Thyroid gland (tissue), 4 donors: ENCODE results near the gene NPR1. TPM values are rescaled to one million over a fixed set of nuclear protein-coding genes. Genes with fewer than 3 reads are reported as not detected.
"Not testable (repeated sequence)": the region's sequence is repeated elsewhere in the genome, so short reads cannot be mapped to it uniquely, and the experiment has no call there.

Experiments
- DNase-seq, 2 donors: peaks; one replicate each; pipeline ENCODE4 v3.0.0-alpha.2; 2019
- H3K27ac ChIP-seq, 3 donors: fragments of 200-600 bp; sonication (generic); 1 replicate in 2 of 3; 2 replicates in 1 of 3; pipeline ENCODE4 v1.5.1; 2016 to 2019; ENCODE audit warnings: mild to moderate bottlenecking in 1 of 3, moderate library complexity in 1 of 3
- H3K27me3 ChIP-seq: fragments of 200-600 bp; sonication (generic); one replicate; pipeline ENCODE4 v1.5.1; 2019
- H3K36me3 ChIP-seq, 2 donors: fragments of 200-600 bp; sonication (generic); one replicate each; pipeline ENCODE4 v1.5.1; 2016 to 2019
- H3K4me1 ChIP-seq, 2 donors: fragments of 200-600 bp; sonication (generic); one replicate each; pipeline ENCODE4 v1.5.1; 2017 to 2019
- H3K4me3 ChIP-seq, 3 donors: fragments of 200-600 bp; sonication (generic); replicated peaks in 1 of 3; 1 replicate in 2 of 3; 2 replicates in 1 of 3; pipeline ENCODE4 v1.5.1; 2016; ENCODE audit warnings: mild to moderate bottlenecking in 1 of 3
- H3K9me3 ChIP-seq: fragments of 200-600 bp; sonication (generic); one replicate; pipeline ENCODE4 v1.5.1; 2017
- CTCF ChIP-seq, 6 experiments: fragments of 200-600 bp in 3 of 6; fragments of 450-650 bp in 3 of 6; sonication (generic) in 3 of 6; IDR thresholded peaks; one replicate each; pipeline ENCODE4 v1.5.1; 2016 to 2019; ENCODE audit warnings: antibody characterized with exemption in 6 of 6, mild to moderate bottlenecking in 2 of 6, inconsistent platforms in 1 of 6, moderate library complexity in 1 of 6
- POLR2A ChIP-seq, 2 donors: fragments of 450-650 bp; IDR thresholded peaks; one replicate each; pipeline ENCODE4 v1.6.1; 2017; ENCODE audit warnings: antibody characterized with exemption in 2 of 2, mild to moderate bottlenecking in 2 of 2, moderate library complexity in 1 of 2
- WGBS, 2 donors: methylation state at CpG; one replicate each; pipeline ENCODE4 v1.1.5; 2017; 5-methylcytosine and 5-hydroxymethylcytosine counted together
- intact Hi-C: fragments of 100-400 bp; cut with DNase I; formaldehyde crosslinking; loops from one replicate; pipeline ENCODE4 v1.15.1; 2023
- total RNA-seq, 4 donors: library from RNA; depleted of rRNA; stranded (reverse); fragments of >200 nt; gene quantifications; one replicate each; pipeline ENCODE4 v1.2.3, GENCODE V29; 2016

Gene NPR1
- total RNA-seq, 4 donors from 2014 or later, result 20.9 to 35.1 (median 30.0) TPM

- Histone ChIP-seq H3K36me3 (peaks cover 38 to 41% of the 10 kb centered on the region in 2 donors), H3K4me3 (no peak overlapping the region), H3K27ac (peak overlapping the region in 1 of 3 donors; percentile 97), H3K4me1 (peaks cover 8 to 16% of the 10 kb centered on the region in 2 donors), H3K27me3 (no peaks in the 10 kb centered on the region), H3K9me3 (no peaks in the 10 kb centered on the region)
- 73 to 77% methylated on average over 9 of the region's 9 CpGs for WGBS, 2 donors
- intact Hi-C loops, result loop anchor here (10.0 kb wide), 1 partner anchor 85 kb away; no protein-coding TSS in a partner anchor
- no peak for DNase-seq
- TF ChIP-seq POLR2A (IDR thresholded peaks at IDR 0.05), result no peak
These were observed 18.8 kb upstream of the NPR1 start for GRCh38 chr1:153659656-153660055.

GRCh38 chr1:153661111-153661708, 17.3 kb upstream of the NPR1 start:
- Histone ChIP-seq H3K36me3 (peaks cover 54 to 57% of the 10 kb centered on the region in 2 donors), H3K4me1 (peaks cover 8 to 16% of the 10 kb centered on the region in 2 donors), H3K27ac (no peak overlapping the region), H3K27me3 (no peaks in the 10 kb centered on the region), H3K9me3 (no peaks in the 10 kb centered on the region), H3K4me3 (no peak overlapping the region)
- 64 to 85% methylated on average over 8 to 9 of the region's 9 CpGs for WGBS, 2 donors
- intact Hi-C loops, result loop anchor here (10.0 kb wide), 1 partner anchor 86 kb away; no protein-coding TSS in a partner anchor
- TF ChIP-seq CTCF (IDR thresholded peaks at IDR 0.05) (no peak), POLR2A (IDR thresholded peaks at IDR 0.05) (no peak)
- DNase-seq, result no peak

- DNase-seq, result no peak
- peaks cover 8 to 16% of the 10 kb centered on the region in 2 donors for H3K4me1 ChIP-seq
- H3K27ac ChIP-seq, result no peak overlapping the region
- H3K36me3 ChIP-seq, result peaks cover 65 to 68% of the 10 kb centered on the region in 2 donors
- H3K4me3 ChIP-seq, result no peak overlapping the region
- TF ChIP-seq CTCF (IDR thresholded peaks at IDR 0.05) (no peak), POLR2A (IDR thresholded peaks at IDR 0.05) (no peak)
- H3K9me3 ChIP-seq, result no peaks in the 10 kb centered on the region
- no peaks in the 10 kb centered on the region for H3K27me3 ChIP-seq
- intact Hi-C loops, result loop anchor here (10.0 kb wide), 1 partner anchor 87 kb away; no protein-coding TSS in a partner anchor
- 62 to 70% methylated on average over 2 of the region's 2 CpGs for WGBS, 2 donors
These were observed 16.2 kb upstream of the NPR1 start for GRCh38 chr1:153662269-153662668.

- Histone ChIP-seq H3K27ac (no peak overlapping the region), H3K4me3 (no peak overlapping the region), H3K9me3 (no peaks in the 10 kb centered on the region), H3K4me1 (peaks cover 8 to 11% of the 10 kb centered on the region in 2 donors), H3K36me3 (peaks cover 66 to 76% of the 10 kb centered on the region in 2 donors), H3K27me3 (no peaks in the 10 kb centered on the region)
- WGBS, 2 donors, result 91 to 93% methylated on average over 5 of the region's 5 CpGs
- DNase-seq, result no peak
- intact Hi-C loops, result loop anchor here (10.0 kb wide), 1 partner anchor 88 kb away; no protein-coding TSS in a partner anchor
- TF ChIP-seq POLR2A (IDR thresholded peaks at IDR 0.05) (no peak), CTCF (IDR thresholded peaks at IDR 0.05) (no peak)
These were observed 15.3 kb upstream of the NPR1 start for GRCh38 chr1:153663211-153663610.

- Histone ChIP-seq H3K27me3 (no peaks in the 10 kb centered on the region), H3K4me1 (peaks cover 8 to 12% of the 10 kb centered on the region in 2 donors), H3K4me3 (no peak overlapping the region), H3K36me3 (peaks cover 57 to 64% of the 10 kb centered on the region in 2 donors), H3K9me3 (no peaks in the 10 kb centered on the region), H3K27ac (no peak overlapping the region)
- intact Hi-C loops, result loop anchor here (10.0 kb wide), 1 partner anchor 93 kb away; no protein-coding TSS in a partner anchor
- DNase-seq, result no peak
- TF ChIP-seq CTCF (IDR thresholded peaks at IDR 0.05) (no peak), POLR2A (IDR thresholded peaks at IDR 0.05) (no peak)
- 87 to 94% methylated on average over 4 of the region's 4 CpGs for WGBS, 2 donors
These were observed 11.0 kb upstream of the NPR1 start for GRCh38 chr1:153667439-153667838.

- WGBS, 2 donors, result 94 to 96% methylated on average over 8 of the region's 8 CpGs
- H3K4me1 ChIP-seq, result peaks cover 8 to 12% of the 10 kb centered on the region in 2 donors
- not testable (repeated sequence) for DNase-seq, H3K9me3 ChIP-seq, H3K27ac ChIP-seq, H3K27me3 ChIP-seq, H3K4me3 ChIP-seq
- intact Hi-C loops, result loop anchor here (10.0 kb wide), 1 partner anchor 94 kb away; no protein-coding TSS in a partner anchor
- peaks cover 45 to 51% of the 10 kb centered on the region in 2 donors for H3K36me3 ChIP-seq
These were observed 9.8 kb upstream of the NPR1 start for GRCh38 chr1:153668672-153669071.
